ENCODE results near the gene USP28. TPM values are rescaled to one million over a fixed set of nuclear protein-coding genes. Genes with fewer than 3 reads are reported as not detected.

Gene USP28
- total and polyA plus RNA-seq, 2 of the 8 experiments (the other 6 are each of a cell fraction or from before 2014, with no cell fraction given): 82.6 to 119 TPM

GRCh38 chr11:113875234-113876073, at the start of gene USP28 (continued):
- TF ChIP-seq SIN3A (conservative IDR thresholded peaks at IDR 0.05 in 1 of 2, IDR thresholded peaks at IDR 0.05 in 1 of 2; ENCODE audit: low read depth in 1 of 2, low read length in 2 of 2) (0 out of 4 replicates have a peak, but pooled peaks of 1 of the 2 experiments have one; percentile 45), MAX (IDR thresholded peaks at IDR 0.05) (peak; percentile 82), GTF2F1 (IDR thresholded peaks at IDR 0.05; ENCODE audit: borderline replicate concordance, low read depth, low read length) (peak; percentile 89), E2F6 (IDR thresholded peaks at IDR 0.05) (peak; percentile 46), CBX8 (IDR thresholded peaks at IDR 0.05; ENCODE audit: borderline replicate concordance, low read depth, low read length) (no peak), YY1 (IDR thresholded peaks at IDR 0.05; ENCODE audit: low read depth, low read length) (peak; percentile 68; the same call in 1 of the 2 replicates), KDM5A (IDR thresholded peaks at IDR 0.05; ENCODE audit: low read length) (0 out of 2 replicates have a peak, but pooled peaks have one; percentile 29), TAF1 (IDR thresholded peaks at IDR 0.05; ENCODE audit: low read depth, low read length) (peak; percentile 86), MAFK (IDR thresholded peaks at IDR 0.05; ENCODE audit: low read depth, low read length) (no peak), SP2 (IDR thresholded peaks at IDR 0.05; ENCODE audit: low read length) (no peak), ASH2L (IDR thresholded peaks at IDR 0.05; ENCODE audit: low read length) (peak; percentile 77), TBP (IDR thresholded peaks at IDR 0.05; ENCODE audit: low read depth, low read length) (peak; percentile 78), POLR2A (IDR thresholded peaks at IDR 0.05; ENCODE audit: control extremely low read depth in 1 of 2, low read depth in 2 of 2, low read length in 2 of 2) (peak; percentile 64 to 95), ATF3 (IDR thresholded peaks at IDR 0.05; ENCODE audit: insufficient read depth, low read depth, low read length) (peak; percentile 83; the same call in 1 of the 2 replicates), BACH1 (IDR thresholded peaks at IDR 0.05; ENCODE audit: low read length) (no peak), TAF7 (optimal IDR thresholded peaks at IDR 0.05; ENCODE audit: borderline replicate concordance, low read depth, low read length) (peak; percentile 60), CEBPB (IDR thresholded peaks at IDR 0.05; ENCODE audit: low read depth, low read length) (no peak), NANOG (IDR thresholded peaks at IDR 0.05; ENCODE audit: insufficient read depth, low read depth, low read length, poor library complexity, severe bottlenecking) (no peak), PHF8 (conservative IDR thresholded peaks at IDR 0.05; ENCODE audit: low read depth, low read length) (peak; percentile 60), SP4 (IDR thresholded peaks at IDR 0.05; ENCODE audit: low read length) (peak; percentile 80; the same call in 1 of the 2 replicates), NRF1 (IDR thresholded peaks at IDR 0.05; ENCODE audit: low read depth, low read length) (peak; percentile 44), SIX5 (IDR thresholded peaks at IDR 0.05; ENCODE audit: low read depth, low read length) (no peak), JUN (IDR thresholded peaks at IDR 0.05; ENCODE audit: low read depth, low read length) (no peak)

Measured in H1 (cell line).